Measurements from ENCODE around the gene NAALADL2. TPM values are rescaled to one million over a fixed set of nuclear protein-coding genes. Genes with fewer than 3 reads are reported as not detected.

NAALADL2 gene
- total and polyA plus RNA-seq, 2 of the 4 experiments (the other 2 are of a cell fraction), result 3.8 to 19.2 TPM

GRCh38 chr3:175464362-175464761, 605.2 kb downstream of the NAALADL2 start:
- no peak overlapping the region for H3K9ac ChIP-seq (ENCODE audit: low read depth, low read length)
- H2BK5ac ChIP-seq (ENCODE audit: low read depth, low read length, poor library complexity, severe bottlenecking), result no peak overlapping the region
- H3K79me1 ChIP-seq (ENCODE audit: low read depth in 1 of 2, low read length in 2 of 2), result no peaks in the 10 kb centered on the region
- no peak overlapping the region for H2AFZ ChIP-seq (replicated peaks; ENCODE audit: low read length, poor library complexity)
- ATAC-seq (ENCODE audit: low read depth) (no peak), DNase-seq (no peak)
- intact Hi-C loops (cut with micrococcal nuclease) (no loop called here), dilution Hi-C loops (cut with HindIII; ENCODE audit: low sequenced_read_pairs, unreplicated experiment) (no loop called here), in situ Hi-C loops (cut with MboI; ENCODE audit: low sequenced_read_pairs) (no loop called here)
- H3K23ac ChIP-seq (ENCODE audit: low read depth, low read length), result no peak overlapping the region
- no peaks in the 10 kb centered on the region; the same call in 1 of the 2 replicates for H3K4me1 ChIP-seq (ENCODE audit: control insufficient read depth, insufficient read depth, low read length)
- H3K4ac ChIP-seq (ENCODE audit: low read depth, low read length), result no peak overlapping the region
- H3K27ac ChIP-seq (ENCODE audit: insufficient read depth, low read length), result no peak overlapping the region
- H3K14ac ChIP-seq (replicated peaks; ENCODE audit: low read depth, low read length), result no peak overlapping the region
- no peaks in the 10 kb centered on the region for H3K9me1 ChIP-seq (ENCODE audit: insufficient read depth, low read length)
- no peak overlapping the region for H4K5ac ChIP-seq (ENCODE audit: low read depth, low read length)
- H2BK120ac ChIP-seq (ENCODE audit: low read depth, low read length), result no peak overlapping the region
- no peak overlapping the region for H4K91ac ChIP-seq (ENCODE audit: insufficient read depth, low read depth, low read length)
- no peak overlapping the region for H4K8ac ChIP-seq (ENCODE audit: low read depth in 2 of 2, low read length in 2 of 2)
- no peaks in the 10 kb centered on the region for H3K9me3 ChIP-seq (ENCODE audit: control insufficient read depth, insufficient read depth, low read length)
- no peak overlapping the region for H2AK9ac ChIP-seq (replicated peaks; ENCODE audit: low read depth, low read length, poor library complexity)
- H2BK15ac ChIP-seq (ENCODE audit: low read depth, low read length), result no peak overlapping the region
- POLR2A ChIA-PET (ENCODE audit: unreplicated experiment), result no interaction called here
- no peak overlapping the region for H2AK5ac ChIP-seq (ENCODE audit: low read depth, low read length)
- no peak for TF ChIP-seq RFX5 (IDR thresholded peaks at IDR 0.05; ENCODE audit: low read depth, low read length)
- no peak for TF ChIP-seq POLR2A (IDR thresholded peaks at IDR 0.05; ENCODE audit: low read depth, low read length)
- TF ChIP-seq ELK1 (IDR thresholded peaks at IDR 0.05; ENCODE audit: borderline replicate concordance, low read depth, low read length), result no peak
- no peak for TF ChIP-seq MXI1 (IDR thresholded peaks at IDR 0.05; ENCODE audit: borderline replicate concordance, low read depth, low read length)
- TF ChIP-seq BHLHE40 (IDR thresholded peaks at IDR 0.05; ENCODE audit: low read depth, low read length), result no peak
- TF ChIP-seq CHD1 (IDR thresholded peaks at IDR 0.05; ENCODE audit: low read depth, low read length), result no peak
- TF ChIP-seq CTCF (conservative IDR thresholded peaks at IDR 0.05; ENCODE audit: low read depth, low read length), result no peak
- no peak for TF ChIP-seq NFE2L2 (IDR thresholded peaks at IDR 0.05; ENCODE audit: low read depth, low read length)
- no peak for TF ChIP-seq FOS (IDR thresholded peaks at IDR 0.05; ENCODE audit: low read depth, low read length)
- TF ChIP-seq SMC3 (IDR thresholded peaks at IDR 0.05; ENCODE audit: low read depth, low read length), result no peak
- TF ChIP-seq MAZ (IDR thresholded peaks at IDR 0.05; ENCODE audit: borderline replicate concordance, low read depth, low read length), result no peak
- no peak for TF ChIP-seq CEBPB (IDR thresholded peaks at IDR 0.05; ENCODE audit: low read depth, low read length)
- no peak for TF ChIP-seq MAFK (IDR thresholded peaks at IDR 0.05; ENCODE audit: low read depth, low read length)
- no peak for TF ChIP-seq RAD21 (IDR thresholded peaks at IDR 0.05; ENCODE audit: low read length)
- TF ChIP-seq, protein P1, sequence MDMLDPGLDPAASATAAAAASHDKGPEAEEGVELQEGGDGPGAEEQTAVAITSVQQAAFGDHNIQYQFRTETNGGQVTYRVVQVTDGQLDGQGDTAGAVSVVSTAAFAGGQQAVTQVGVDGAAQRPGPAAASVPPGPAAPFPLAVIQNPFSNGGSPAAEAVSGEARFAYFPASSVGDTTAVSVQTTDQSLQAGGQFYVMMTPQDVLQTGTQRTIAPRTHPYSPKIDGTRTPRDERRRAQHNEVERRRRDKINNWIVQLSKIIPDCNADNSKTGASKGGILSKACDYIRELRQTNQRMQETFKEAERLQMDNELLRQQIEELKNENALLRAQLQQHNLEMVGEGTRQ (IDR thresholded peaks at IDR 0.05; ENCODE audit: low read depth, low read length), result no peak
- TF ChIP-seq RCOR1 (IDR thresholded peaks at IDR 0.05; ENCODE audit: insufficient replicate concordance, low read length), result no peak
- H3K27me3 ChIP-seq (ENCODE audit: control insufficient read depth, insufficient read depth, low read length), result no peaks in the 10 kb centered on the region
- no peaks in the 10 kb centered on the region for H3K36me3 ChIP-seq (ENCODE audit: control insufficient read depth, insufficient read depth, low read length)
- H3K4me2 ChIP-seq (ENCODE audit: low read depth, low read length), result no peak overlapping the region
- no TSS peak for BruUV-seq (replicated peaks)
- no peak overlapping the region for H3K56ac ChIP-seq (ENCODE audit: extremely low read depth, insufficient read depth, low read length)
- H3K18ac ChIP-seq (ENCODE audit: low read depth, low read length), result no peak overlapping the region
- no peaks in the 10 kb centered on the region for H4K20me1 ChIP-seq (ENCODE audit: insufficient read depth, low read length)
- CTCF ChIA-PET, result no interaction called here
- whole genome bisulfite sequencing, 2 experiments (ENCODE audit: extremely low coverage in 2 of 2, insufficient read length in 1 of 2), result no CpG with 5 or more reads among the region's 3 CpGs
- H3K4me3 ChIP-seq (ENCODE audit: insufficient read depth, low read depth, low read length), result no peak overlapping the region
- H2BK20ac ChIP-seq (ENCODE audit: low read depth, low read length), result no peak overlapping the region

Data from IMR-90 (cell line).